ENCODE measurements around the gene SLC5A9. TPM values are rescaled to one million over a fixed set of nuclear protein-coding genes. Genes with fewer than 3 reads are reported as not detected.

SLC5A9 gene
- total and polyA plus RNA-seq, 2 of the 4 experiments (the other 2 are of a cell fraction), result not detected

GRCh38 chr1:48181669-48182367, 40.7 kb upstream of the SLC5A9 start:
- Histone ChIP-seq H3K56ac (ENCODE audit: extremely low read depth, insufficient read depth, low read length) (no peak overlapping the region), H3K27me3 (ENCODE audit: control insufficient read depth, insufficient read depth, low read length) (no peaks in the 10 kb centered on the region), H2BK120ac (ENCODE audit: low read depth, low read length) (no peak overlapping the region), H3K9me1 (ENCODE audit: insufficient read depth, low read length) (no peaks in the 10 kb centered on the region), H3K79me1 (ENCODE audit: low read depth in 1 of 2, low read length in 2 of 2) (no peaks in the 10 kb centered on the region), H4K20me1 (ENCODE audit: insufficient read depth, low read length) (no peaks in the 10 kb centered on the region), H3K9ac (ENCODE audit: low read depth, low read length) (no peak overlapping the region), H3K36me3 (ENCODE audit: control insufficient read depth, insufficient read depth, low read length) (no peaks in the 10 kb centered on the region), H2BK5ac (ENCODE audit: low read depth, low read length, poor library complexity, severe bottlenecking) (no peak overlapping the region), H3K9me3 (ENCODE audit: control insufficient read depth, insufficient read depth, low read length) (peaks cover under 1% of the 10 kb centered on the region; the same call in 1 of the 2 replicates), H2BK15ac (ENCODE audit: low read depth, low read length) (no peak overlapping the region), H2AK9ac (replicated peaks; ENCODE audit: low read depth, low read length, poor library complexity) (no peak overlapping the region), H4K8ac (ENCODE audit: low read depth in 2 of 2, low read length in 2 of 2) (no peak overlapping the region), H3K18ac (ENCODE audit: low read depth, low read length) (no peak overlapping the region), H3K4me2 (ENCODE audit: low read depth, low read length) (no peak overlapping the region), H2BK20ac (ENCODE audit: low read depth, low read length) (no peak overlapping the region), H2AK5ac (ENCODE audit: low read depth, low read length) (no peak overlapping the region), H2AFZ (replicated peaks; ENCODE audit: low read length, poor library complexity) (no peak overlapping the region), H3K4me1 (ENCODE audit: control insufficient read depth, insufficient read depth, low read length) (no peaks in the 10 kb centered on the region), H3K27ac (ENCODE audit: insufficient read depth, low read length) (no peak overlapping the region), H3K4ac (ENCODE audit: low read depth, low read length) (no peak overlapping the region), H4K5ac (ENCODE audit: low read depth, low read length) (no peak overlapping the region), H3K14ac (replicated peaks; ENCODE audit: low read depth, low read length) (no peak overlapping the region), H3K23ac (ENCODE audit: low read depth, low read length) (no peak overlapping the region), H3K4me3 (ENCODE audit: insufficient read depth, low read depth, low read length) (no peak overlapping the region), H4K91ac (ENCODE audit: insufficient read depth, low read depth, low read length) (no peak overlapping the region)
- ChIA-PET CTCF (no interaction called here), POLR2A (ENCODE audit: unreplicated experiment) (no interaction called here)
- in situ Hi-C loops (cut with MboI; ENCODE audit: low sequenced_read_pairs) (no loop called here), dilution Hi-C loops (cut with HindIII; ENCODE audit: low sequenced_read_pairs, unreplicated experiment) (no loop called here), intact Hi-C loops (cut with micrococcal nuclease) (no loop called here)
- ATAC-seq (ENCODE audit: low read depth) (no peak), DNase-seq (no peak)
- BruUV-seq (replicated peaks), result no TSS peak
- TF ChIP-seq SMC3 (IDR thresholded peaks at IDR 0.05; ENCODE audit: low read depth, low read length) (no peak), RCOR1 (IDR thresholded peaks at IDR 0.05; ENCODE audit: insufficient replicate concordance, low read length) (no peak), FOS (IDR thresholded peaks at IDR 0.05; ENCODE audit: low read depth, low read length) (no peak), NFE2L2 (IDR thresholded peaks at IDR 0.05; ENCODE audit: low read depth, low read length) (no peak), MAFK (IDR thresholded peaks at IDR 0.05; ENCODE audit: low read depth, low read length) (no peak), MXI1 (IDR thresholded peaks at IDR 0.05; ENCODE audit: borderline replicate concordance, low read depth, low read length) (no peak), CEBPB (IDR thresholded peaks at IDR 0.05; ENCODE audit: low read depth, low read length) (no peak), CHD1 (IDR thresholded peaks at IDR 0.05; ENCODE audit: low read depth, low read length) (no peak), MAZ (IDR thresholded peaks at IDR 0.05; ENCODE audit: borderline replicate concordance, low read depth, low read length) (no peak), POLR2A (IDR thresholded peaks at IDR 0.05; ENCODE audit: low read depth, low read length) (no peak)
- TF ChIP-seq, protein P1, sequence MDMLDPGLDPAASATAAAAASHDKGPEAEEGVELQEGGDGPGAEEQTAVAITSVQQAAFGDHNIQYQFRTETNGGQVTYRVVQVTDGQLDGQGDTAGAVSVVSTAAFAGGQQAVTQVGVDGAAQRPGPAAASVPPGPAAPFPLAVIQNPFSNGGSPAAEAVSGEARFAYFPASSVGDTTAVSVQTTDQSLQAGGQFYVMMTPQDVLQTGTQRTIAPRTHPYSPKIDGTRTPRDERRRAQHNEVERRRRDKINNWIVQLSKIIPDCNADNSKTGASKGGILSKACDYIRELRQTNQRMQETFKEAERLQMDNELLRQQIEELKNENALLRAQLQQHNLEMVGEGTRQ (IDR thresholded peaks at IDR 0.05; ENCODE audit: low read depth, low read length), result no peak
- TF ChIP-seq, protein P2, sequence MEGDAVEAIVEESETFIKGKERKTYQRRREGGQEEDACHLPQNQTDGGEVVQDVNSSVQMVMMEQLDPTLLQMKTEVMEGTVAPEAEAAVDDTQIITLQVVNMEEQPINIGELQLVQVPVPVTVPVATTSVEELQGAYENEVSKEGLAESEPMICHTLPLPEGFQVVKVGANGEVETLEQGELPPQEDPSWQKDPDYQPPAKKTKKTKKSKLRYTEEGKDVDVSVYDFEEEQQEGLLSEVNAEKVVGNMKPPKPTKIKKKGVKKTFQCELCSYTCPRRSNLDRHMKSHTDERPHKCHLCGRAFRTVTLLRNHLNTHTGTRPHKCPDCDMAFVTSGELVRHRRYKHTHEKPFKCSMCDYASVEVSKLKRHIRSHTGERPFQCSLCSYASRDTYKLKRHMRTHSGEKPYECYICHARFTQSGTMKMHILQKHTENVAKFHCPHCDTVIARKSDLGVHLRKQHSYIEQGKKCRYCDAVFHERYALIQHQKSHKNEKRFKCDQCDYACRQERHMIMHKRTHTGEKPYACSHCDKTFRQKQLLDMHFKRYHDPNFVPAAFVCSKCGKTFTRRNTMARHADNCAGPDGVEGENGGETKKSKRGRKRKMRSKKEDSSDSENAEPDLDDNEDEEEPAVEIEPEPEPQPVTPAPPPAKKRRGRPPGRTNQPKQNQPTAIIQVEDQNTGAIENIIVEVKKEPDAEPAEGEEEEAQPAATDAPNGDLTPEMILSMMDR (conservative IDR thresholded peaks at IDR 0.05; ENCODE audit: low read depth, low read length), result no peak
- TF ChIP-seq, protein P3, sequence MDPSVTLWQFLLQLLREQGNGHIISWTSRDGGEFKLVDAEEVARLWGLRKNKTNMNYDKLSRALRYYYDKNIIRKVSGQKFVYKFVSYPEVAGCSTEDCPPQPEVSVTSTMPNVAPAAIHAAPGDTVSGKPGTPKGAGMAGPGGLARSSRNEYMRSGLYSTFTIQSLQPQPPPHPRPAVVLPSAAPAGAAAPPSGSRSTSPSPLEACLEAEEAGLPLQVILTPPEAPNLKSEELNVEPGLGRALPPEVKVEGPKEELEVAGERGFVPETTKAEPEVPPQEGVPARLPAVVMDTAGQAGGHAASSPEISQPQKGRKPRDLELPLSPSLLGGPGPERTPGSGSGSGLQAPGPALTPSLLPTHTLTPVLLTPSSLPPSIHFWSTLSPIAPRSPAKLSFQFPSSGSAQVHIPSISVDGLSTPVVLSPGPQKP (IDR thresholded peaks at IDR 0.05; ENCODE audit: borderline replicate concordance, low read depth, low read length), result no peak
- no CpG with 5 or more reads among the region's 5 CpGs for WGBS, 2 experiments (ENCODE audit: extremely low coverage in 2 of 2, insufficient read length in 1 of 2)
